Endothelial cell of umbilical vein (primary cell): ENCODE measurements around the gene SHPK.

Source experiments
- EZH2 ChIP-seq: IDR thresholded peaks from 2 replicates; pipeline ENCODE4 v1.6.1; 2012; ENCODE audit warnings: borderline replicate concordance, low read depth, mild to moderate bottlenecking, moderate library complexity, low read length, inconsistent platforms; ENCODE audit not compliant: severe bottlenecking
- FOS ChIP-seq: IDR thresholded peaks from 2 replicates; pipeline ENCODE4 v1.6.1; 2011; ENCODE audit warnings: mild to moderate bottlenecking, low read length, moderate library complexity, borderline replicate concordance; ENCODE audit not compliant: insufficient read depth
- GATA2 ChIP-seq: IDR thresholded peaks from 2 replicates; pipeline ENCODE4 v1.7.0; 2011; ENCODE audit warnings: low read depth, mild to moderate bottlenecking, moderate library complexity, mixed read lengths, low read length; ENCODE audit not compliant: insufficient read length, insufficient read depth
- JUN ChIP-seq: IDR thresholded peaks from 2 replicates; pipeline ENCODE4 v1.6.1; 2011; ENCODE audit warnings: borderline replicate concordance, low read depth; ENCODE audit not compliant: insufficient read length, insufficient read depth
- MYC ChIP-seq: IDR thresholded peaks from one replicate; pipeline ENCODE4 v1.6.1; 2011; ENCODE audit warnings: mild to moderate bottlenecking, low read depth, low read length
- POLR2A ChIP-seq: IDR thresholded peaks from 2 replicates; pipeline ENCODE4 v1.6.1; 2012; ENCODE audit warnings: low read depth, mild to moderate bottlenecking, control low read depth, low read length
- POLR2AphosphoS5 ChIP-seq: IDR thresholded peaks from 2 replicates; pipeline ENCODE4 v1.6.1; 2012; ENCODE audit warnings: low read depth, mild to moderate bottlenecking, control low read depth, low read length, moderate library complexity; ENCODE audit not compliant: insufficient read depth
- TF ChIP-seq, protein P1 (sequence below), 2 donors: IDR thresholded peaks; 1 replicate in 1 of 2; 2 replicates in 1 of 2; pipeline ENCODE4 v1.5.1; 2011; ENCODE audit warnings: low read length in 2 of 2, mild to moderate bottlenecking in 2 of 2, moderate library complexity in 2 of 2, control low read depth in 1 of 2, inconsistent platforms in 1 of 2, low read depth in 1 of 2; ENCODE audit not compliant: insufficient read depth in 1 of 2; ENCODE audit errors: extremely low read depth in 1 of 2
- TF ChIP-seq, protein P2 (sequence below): IDR thresholded peaks from 2 replicates; pipeline ENCODE4 v1.6.1; 2011; ENCODE audit not compliant: insufficient read depth, insufficient read length

DNA sequence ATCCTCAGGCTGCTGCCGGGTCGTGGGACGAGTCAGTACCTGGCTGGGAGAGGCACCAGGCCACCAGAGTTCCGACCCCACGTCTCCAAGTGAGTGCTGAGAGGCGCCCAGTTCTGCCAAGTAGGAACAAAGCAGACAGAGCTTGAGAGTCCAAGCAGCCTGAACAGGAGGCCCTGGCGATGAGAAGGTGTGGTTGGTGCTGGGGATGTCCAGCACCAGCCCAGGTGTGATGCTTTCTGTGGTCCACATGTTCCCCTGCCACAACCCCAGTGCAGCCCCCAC lies 21.5 kb upstream of the SHPK start:
- TF ChIP-seq, protein P1, sequence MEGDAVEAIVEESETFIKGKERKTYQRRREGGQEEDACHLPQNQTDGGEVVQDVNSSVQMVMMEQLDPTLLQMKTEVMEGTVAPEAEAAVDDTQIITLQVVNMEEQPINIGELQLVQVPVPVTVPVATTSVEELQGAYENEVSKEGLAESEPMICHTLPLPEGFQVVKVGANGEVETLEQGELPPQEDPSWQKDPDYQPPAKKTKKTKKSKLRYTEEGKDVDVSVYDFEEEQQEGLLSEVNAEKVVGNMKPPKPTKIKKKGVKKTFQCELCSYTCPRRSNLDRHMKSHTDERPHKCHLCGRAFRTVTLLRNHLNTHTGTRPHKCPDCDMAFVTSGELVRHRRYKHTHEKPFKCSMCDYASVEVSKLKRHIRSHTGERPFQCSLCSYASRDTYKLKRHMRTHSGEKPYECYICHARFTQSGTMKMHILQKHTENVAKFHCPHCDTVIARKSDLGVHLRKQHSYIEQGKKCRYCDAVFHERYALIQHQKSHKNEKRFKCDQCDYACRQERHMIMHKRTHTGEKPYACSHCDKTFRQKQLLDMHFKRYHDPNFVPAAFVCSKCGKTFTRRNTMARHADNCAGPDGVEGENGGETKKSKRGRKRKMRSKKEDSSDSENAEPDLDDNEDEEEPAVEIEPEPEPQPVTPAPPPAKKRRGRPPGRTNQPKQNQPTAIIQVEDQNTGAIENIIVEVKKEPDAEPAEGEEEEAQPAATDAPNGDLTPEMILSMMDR (IDR thresholded peaks at IDR 0.05; ENCODE audit: extremely low read depth in 1 of 2, insufficient read depth in 1 of 2, low read depth in 1 of 2, low read length in 2 of 2), result no peak
- TF ChIP-seq POLR2AphosphoS5, result no peak
- no peak for TF ChIP-seq POLR2A
- no peak for TF ChIP-seq JUN
- TF ChIP-seq MYC, result no peak
- TF ChIP-seq, protein P2, sequence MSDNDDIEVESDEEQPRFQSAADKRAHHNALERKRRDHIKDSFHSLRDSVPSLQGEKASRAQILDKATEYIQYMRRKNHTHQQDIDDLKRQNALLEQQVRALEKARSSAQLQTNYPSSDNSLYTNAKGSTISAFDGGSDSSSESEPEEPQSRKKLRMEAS, result no peak
- no peak for TF ChIP-seq EZH2
- no peak for TF ChIP-seq FOS
- TF ChIP-seq GATA2, result no peak
